H9 (cell line): ENCODE data around the gene ERCC5. TPM values are rescaled to one million over a fixed set of nuclear protein-coding genes. Genes with fewer than 3 reads are reported as not detected.

ENCODE experiments used
- DNase-seq: peaks from one replicate; pipeline ENCODE4 v3.0.0-alpha.2; 2017
- H2AFZ ChIP-seq: one replicate; pipeline ENCODE4 v1.6.1; 2013; ENCODE audit warnings: mild to moderate bottlenecking, low read length, control low read depth, moderate library complexity
- H2AK5ac ChIP-seq: 2 replicates; pipeline ENCODE4 v1.6.1; 2013; ENCODE audit warnings: low read length, control low read depth, mixed read lengths; ENCODE audit not compliant: insufficient read length
- H2BK120ac ChIP-seq: one replicate; pipeline ENCODE4 v1.6.1; 2013; ENCODE audit warnings: low read depth, mild to moderate bottlenecking, low read length, control low read depth, inconsistent platforms; ENCODE audit not compliant: poor library complexity, severe bottlenecking
- H2BK12ac ChIP-seq: 2 replicates; pipeline ENCODE4 v1.6.1; 2013; ENCODE audit warnings: low read length, control low read depth, mixed read lengths, low read depth; ENCODE audit not compliant: insufficient read length
- H2BK15ac ChIP-seq: 2 replicates; pipeline ENCODE4 v1.6.1; 2013; ENCODE audit warnings: low read depth, low read length, control low read depth
- H2BK20ac ChIP-seq: one replicate; pipeline ENCODE4 v1.6.1; 2013; ENCODE audit warnings: low read depth, mild to moderate bottlenecking, low read length, control low read depth, inconsistent platforms; ENCODE audit not compliant: poor library complexity, severe bottlenecking
- H2BK5ac ChIP-seq: 2 replicates; pipeline ENCODE4 v1.6.1; 2013; ENCODE audit warnings: low read length, control low read depth, mixed read lengths; ENCODE audit not compliant: insufficient read length
- H3K14ac ChIP-seq: 2 replicates; pipeline ENCODE4 v1.6.1; 2013; ENCODE audit warnings: low read length, control low read depth; ENCODE audit not compliant: insufficient read depth
- H3K18ac ChIP-seq: 2 replicates; pipeline ENCODE4 v1.6.1; 2013; ENCODE audit warnings: low read depth, mild to moderate bottlenecking, mixed read lengths, low read length, control low read depth; ENCODE audit not compliant: insufficient read length
- H3K23ac ChIP-seq: 2 replicates; pipeline ENCODE4 v1.6.1; 2013; ENCODE audit warnings: low read length, control low read depth, mixed read lengths, low read depth; ENCODE audit not compliant: insufficient read length
- H3K23me2 ChIP-seq: 2 replicates; pipeline ENCODE4 v1.6.1; 2013; ENCODE audit warnings: low read depth, mild to moderate bottlenecking, mixed read lengths, low read length, control low read depth; ENCODE audit not compliant: insufficient read length, poor library complexity, severe bottlenecking
- H3K27ac ChIP-seq: 2 replicates; pipeline ENCODE4 v1.5.1; 2013; ENCODE audit warnings: low read length, control low read depth, mixed read lengths, low read depth; ENCODE audit not compliant: insufficient read length
- H3K27me3 ChIP-seq: 2 replicates; pipeline ENCODE4 v1.6.1; 2013; ENCODE audit warnings: low read length, control low read depth, inconsistent platforms; ENCODE audit not compliant: insufficient read depth
- H3K4ac ChIP-seq: 2 replicates; pipeline ENCODE4 v1.6.1; 2013; ENCODE audit warnings: low read depth, mild to moderate bottlenecking, control low read depth, inconsistent platforms, low read length, moderate library complexity
- H3K4me1 ChIP-seq: 2 replicates; pipeline ENCODE4 v1.6.1; 2013; ENCODE audit warnings: low read length, control low read depth, inconsistent platforms; ENCODE audit not compliant: insufficient read depth
- H3K4me2 ChIP-seq: 2 replicates; pipeline ENCODE4 v1.6.1; 2013; ENCODE audit warnings: low read length, control low read depth, mixed read lengths; ENCODE audit not compliant: insufficient read length, insufficient read depth
- H3K56ac ChIP-seq: 2 replicates; pipeline ENCODE4 v1.6.1; 2013; ENCODE audit warnings: low read depth, mild to moderate bottlenecking, mixed read lengths, low read length, control low read depth; ENCODE audit not compliant: insufficient read length
- H3K79me1 ChIP-seq: 2 replicates; pipeline ENCODE4 v1.6.1; 2013; ENCODE audit warnings: low read depth, mild to moderate bottlenecking, moderate library complexity, low read length, control low read depth, inconsistent platforms; ENCODE audit not compliant: insufficient read depth, poor library complexity, severe bottlenecking
- H3K79me2 ChIP-seq: 2 replicates; pipeline ENCODE4 v1.6.1; 2013; ENCODE audit warnings: low read length, control low read depth, inconsistent platforms; ENCODE audit not compliant: insufficient read depth
- H3K9ac ChIP-seq: 2 replicates; pipeline ENCODE4 v1.6.1; 2013; ENCODE audit warnings: low read length, control low read depth, mixed read lengths; ENCODE audit not compliant: insufficient read length; ENCODE audit errors: extremely low read depth
- H3K9me3 ChIP-seq: one replicate; pipeline ENCODE4 v1.6.1; 2013; ENCODE audit warnings: low read depth, low read length, inconsistent platforms; ENCODE audit not compliant: control insufficient read depth
- H3T11ph ChIP-seq: one replicate; pipeline ENCODE4 v1.6.1; 2013; ENCODE audit warnings: mild to moderate bottlenecking, low read length, control low read depth, inconsistent platforms
- H4K20me1 ChIP-seq: one replicate; pipeline ENCODE4 v1.6.1; 2013; ENCODE audit not compliant: control insufficient read depth, insufficient read length, insufficient read depth
- H4K5ac ChIP-seq: 2 replicates; pipeline ENCODE4 v1.6.1; 2013; ENCODE audit warnings: low read depth, mild to moderate bottlenecking, mixed read lengths, low read length, control low read depth; ENCODE audit not compliant: insufficient read length
- H4K8ac ChIP-seq: replicated peaks from 2 replicates; pipeline ENCODE4 v1.6.1; 2013; ENCODE audit warnings: low read length, control low read depth, mixed read lengths, low read depth; ENCODE audit not compliant: insufficient read length
- H4K91ac ChIP-seq: 2 replicates; pipeline ENCODE4 v1.6.1; 2013; ENCODE audit warnings: low read depth, mild to moderate bottlenecking, moderate library complexity, mixed read lengths, low read length, control low read depth; ENCODE audit not compliant: insufficient read length
- H3K27ac Mint-ChIP-seq, 3 experiments: 2 replicates in 2 of 3; 3 replicates in 1 of 3; pipeline ENCODE4 v1.8.0; 2020 to 2021; ENCODE audit warnings: mixed read lengths in 3 of 3, mild to moderate bottlenecking in 1 of 3, moderate library complexity in 1 of 3
- H3K27me3 Mint-ChIP-seq: 2 replicates; pipeline ENCODE4 v1.8.0; 2021; ENCODE audit warnings: low read depth, mild to moderate bottlenecking, moderate library complexity, mixed read lengths
- H3K36me3 Mint-ChIP-seq, 3 experiments: 2 replicates in 2 of 3; 3 replicates in 1 of 3; pipeline ENCODE4 v1.8.0; 2020 to 2021; ENCODE audit warnings: low read depth in 3 of 3, mixed read lengths in 3 of 3; ENCODE audit not compliant: insufficient read depth in 1 of 3
- H3K4me1 Mint-ChIP-seq, 2 experiments: 2 replicates each; pipeline ENCODE4 v1.8.0; 2020; ENCODE audit warnings: mixed read lengths in 2 of 2
- H3K4me3 Mint-ChIP-seq, 2 experiments: 2 replicates in 1 of 2; 3 replicates in 1 of 2; pipeline ENCODE4 v1.8.0; 2020 to 2021; ENCODE audit warnings: mild to moderate bottlenecking in 2 of 2, mixed read lengths in 2 of 2, moderate library complexity in 1 of 2
- H3K9me3 Mint-ChIP-seq, 2 experiments: 2 replicates in 1 of 2; 3 replicates in 1 of 2; pipeline ENCODE4 v1.8.0; 2020; ENCODE audit warnings: mild to moderate bottlenecking in 2 of 2, mixed read lengths in 2 of 2, moderate library complexity in 1 of 2
- WGBS: extraction: QIAGEN DNeasy Blood & Tissue Kit; methylation state at CpG from one replicate; pipeline ENCODE4 v1.1.7; 2013; ENCODE audit warnings: missing lambda C conversion rate, low lambda C conversion rate, mixed read lengths; ENCODE audit not compliant: insufficient read length; ENCODE audit errors: extremely low coverage; 5-methylcytosine and 5-hydroxymethylcytosine counted together
- total RNA-seq: library from RNA; stranded (reverse); gene quantifications from 2 replicates; pipeline ENCODE4 v1.2.1, GENCODE V29; 2021
- TF ChIP-seq, protein P1 (sequence below): fragments of 200-600 bp; sonication (generic); conservative IDR thresholded peaks from 3 replicates; pipeline ENCODE4 v1.8.0; 2021; ENCODE audit warnings: antibody characterized with exemption, mild to moderate bottlenecking

ERCC5 gene
- total RNA-seq, 1 experiment from 2014 or later: 26.8 TPM

DNA sequence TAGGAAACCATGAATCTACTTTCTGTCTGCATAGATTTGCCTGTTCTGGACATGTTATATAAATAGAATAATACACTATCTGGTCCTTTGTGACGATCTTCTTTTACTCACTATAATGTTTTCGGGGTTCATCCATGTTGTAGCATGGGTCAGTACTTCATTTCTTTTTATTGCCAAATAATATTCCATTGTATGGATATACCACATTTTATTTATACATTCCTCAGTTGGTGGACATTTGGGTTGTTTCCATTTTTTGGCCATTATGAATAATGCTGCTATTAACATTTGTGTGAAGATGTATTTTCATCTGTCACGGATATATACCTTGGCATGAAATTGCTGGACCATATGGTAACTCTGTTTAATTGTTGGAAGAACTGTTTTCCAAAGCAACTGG, 40.2 kb upstream of the ERCC5 start:
- Histone ChIP-seq H4K8ac (no peak overlapping the region), H3K79me1 (no peaks in the 10 kb centered on the region), H3K18ac (no peak overlapping the region), H2BK5ac (no peak overlapping the region), H3K23me2 (peaks cover under 1% of the 10 kb centered on the region), H4K91ac (no peak overlapping the region), H3K9me3 (no peaks in the 10 kb centered on the region), H3K14ac (no peak overlapping the region), H2AK5ac (no peak overlapping the region), H3K27me3 (no peaks in the 10 kb centered on the region), H4K5ac (no peak overlapping the region), H3K23ac (no peak overlapping the region), H4K20me1 (no peaks in the 10 kb centered on the region), H3K4ac (no peak overlapping the region), H3K27ac (no peak overlapping the region), H3T11ph (no peak overlapping the region), H3K79me2 (no peaks in the 10 kb centered on the region; the same call in 1 of the 2 replicates), H3K4me2 (no peak overlapping the region), H3K56ac (no peak overlapping the region), H2BK120ac (no peak overlapping the region), H2BK20ac (no peak overlapping the region), H2BK15ac (no peak overlapping the region), H2AFZ (no peak overlapping the region), H2BK12ac (no peak overlapping the region), H3K4me1 (no peaks in the 10 kb centered on the region), H3K9ac (no peak overlapping the region)
- TF ChIP-seq, protein P1, sequence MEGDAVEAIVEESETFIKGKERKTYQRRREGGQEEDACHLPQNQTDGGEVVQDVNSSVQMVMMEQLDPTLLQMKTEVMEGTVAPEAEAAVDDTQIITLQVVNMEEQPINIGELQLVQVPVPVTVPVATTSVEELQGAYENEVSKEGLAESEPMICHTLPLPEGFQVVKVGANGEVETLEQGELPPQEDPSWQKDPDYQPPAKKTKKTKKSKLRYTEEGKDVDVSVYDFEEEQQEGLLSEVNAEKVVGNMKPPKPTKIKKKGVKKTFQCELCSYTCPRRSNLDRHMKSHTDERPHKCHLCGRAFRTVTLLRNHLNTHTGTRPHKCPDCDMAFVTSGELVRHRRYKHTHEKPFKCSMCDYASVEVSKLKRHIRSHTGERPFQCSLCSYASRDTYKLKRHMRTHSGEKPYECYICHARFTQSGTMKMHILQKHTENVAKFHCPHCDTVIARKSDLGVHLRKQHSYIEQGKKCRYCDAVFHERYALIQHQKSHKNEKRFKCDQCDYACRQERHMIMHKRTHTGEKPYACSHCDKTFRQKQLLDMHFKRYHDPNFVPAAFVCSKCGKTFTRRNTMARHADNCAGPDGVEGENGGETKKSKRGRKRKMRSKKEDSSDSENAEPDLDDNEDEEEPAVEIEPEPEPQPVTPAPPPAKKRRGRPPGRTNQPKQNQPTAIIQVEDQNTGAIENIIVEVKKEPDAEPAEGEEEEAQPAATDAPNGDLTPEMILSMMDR: no peak
- no peak for DNase-seq
- H3K4me1 Mint-ChIP-seq: peaks cover 0 to 3% of the 10 kb centered on the region in 2 experiments; a peak in 3 of 4 replicates
- H3K27me3 Mint-ChIP-seq: no peaks in the 10 kb centered on the region
- no peak overlapping the region for H3K4me3 Mint-ChIP-seq
- H3K27ac Mint-ChIP-seq: no peak overlapping the region
- no CpG with 5 or more reads among the region's 3 CpGs for WGBS
- H3K9me3 Mint-ChIP-seq: no peaks in the 10 kb centered on the region; a peak in 2 of 5 replicates
- no peaks in the 10 kb centered on the region; a peak in 1 of 7 replicates for H3K36me3 Mint-ChIP-seq
